Measurements from ENCODE around the gene C11orf52. TPM values are rescaled to one million over a fixed set of nuclear protein-coding genes. Genes with fewer than 3 reads are reported as not detected.

The C11orf52 gene
- total and polyA plus RNA-seq, 2 of the 8 experiments (the other 6 are each of a cell fraction or from before 2014, with no cell fraction given) = 1.7 to 2.7 TPM

DNA sequence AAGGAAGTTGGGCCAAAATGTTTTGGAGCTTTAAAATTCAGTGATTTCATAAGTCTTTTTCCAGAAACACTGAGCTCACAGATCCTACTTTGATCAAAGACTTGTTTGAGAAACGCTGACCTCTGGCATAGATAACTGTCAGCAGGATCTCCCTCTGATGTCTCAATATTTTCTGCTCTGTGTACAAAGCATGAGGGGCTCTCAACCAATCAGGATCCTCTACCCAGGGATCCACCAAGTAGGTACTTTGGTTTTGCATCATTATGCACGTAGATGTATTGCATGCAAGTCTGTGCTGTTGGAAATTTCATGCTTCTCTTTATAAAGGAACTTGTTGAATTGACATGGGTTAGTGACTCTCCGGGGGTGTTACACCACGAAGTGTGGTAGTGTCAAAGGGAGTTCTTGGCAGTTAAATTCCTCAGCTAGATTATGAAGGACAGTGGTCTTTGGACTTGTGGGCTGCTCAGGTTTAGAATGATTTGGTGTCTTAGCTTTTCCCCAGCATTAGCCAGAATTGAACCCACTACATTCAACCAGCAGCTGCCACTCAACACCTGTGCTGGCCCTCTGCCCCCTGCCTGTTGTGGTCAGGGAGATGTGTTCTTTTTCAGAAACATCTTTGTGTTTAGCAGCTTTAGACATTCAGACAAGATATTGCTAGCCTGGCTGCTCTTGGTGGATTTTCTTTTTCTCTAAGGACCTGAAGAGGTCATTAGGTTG lies 16.8 kb downstream of the C11orf52 start:
- H2BK5ac ChIP-seq (ENCODE audit: low read depth, low read length) = no peak overlapping the region
- H4K20me1 ChIP-seq (replicated peaks in 1 of 2; ENCODE audit: control insufficient read depth in 1 of 2, insufficient read depth in 2 of 2, low read length in 2 of 2) = no peaks in the 10 kb centered on the region
- H2AFZ ChIP-seq (ENCODE audit: low read length) = peak overlapping the region; percentile 10; the same call in 1 of the 2 replicates
- H3K9me3 ChIP-seq (ENCODE audit: insufficient read depth in 2 of 2, low read depth in 1 of 2, low read length in 1 of 2) = no peaks in the 10 kb centered on the region
- FAIRE-seq (no peak), DNase-seq (ENCODE audit: low read depth in 1 of 2, low spot score in 2 of 2) (no peak)
- no peak overlapping the region for H3K9ac ChIP-seq (replicated peaks in 1 of 4; ENCODE audit: extremely low read depth in 1 of 4, low read depth in 3 of 4, low read length in 3 of 4)
- peak overlapping the region in 1 of 2 experiments; percentile 95; a peak in 1 of 4 replicates for H3K4me2 ChIP-seq (ENCODE audit: insufficient read depth in 1 of 2, low read depth in 2 of 2, low read length in 2 of 2)
- H2BK20ac ChIP-seq (ENCODE audit: low read length) = no peak overlapping the region
- H3K23me2 ChIP-seq (ENCODE audit: low read depth, low read length) = peaks cover 10% of the 10 kb centered on the region
- H3K4me3 ChIP-seq (ENCODE audit: extremely low read depth in 1 of 4, insufficient read depth in 2 of 4, low read depth in 3 of 4, low read length in 4 of 4) = no peak overlapping the region
- ChIA-PET POLR2A (ENCODE audit: partially characterized antibody) (interaction anchor here (0.6 to 3.1 kb wide), 5 partner anchors 9 to 71 kb away, joined by 3 to 22 read pairs (median 12); no protein-coding TSS in a partner anchor), CTCF (ENCODE audit: partially characterized antibody) (interaction anchor here (0.7 to 25.5 kb wide), 10 partner anchors 10 to 67 kb away, joined by 3 to 565 read pairs (median 4); partner anchors contain the start of gene ALG9)
- peaks cover 0 to 5% of the 10 kb centered on the region in 2 experiments; a peak in 2 of 4 replicates for H3K79me2 ChIP-seq (ENCODE audit: control insufficient read depth in 1 of 2, insufficient read depth in 2 of 2, low read length in 2 of 2)
- no peak overlapping the region for H2AK5ac ChIP-seq (ENCODE audit: low read depth, low read length)
- H3K18ac ChIP-seq (ENCODE audit: extremely low read depth, low read length) = no peak overlapping the region
- H4K91ac ChIP-seq (replicated peaks; ENCODE audit: insufficient read length, low read length) = no peak overlapping the region
- H2BK15ac ChIP-seq (ENCODE audit: low read length) = no peak overlapping the region
- no peak overlapping the region for H3K4ac ChIP-seq (replicated peaks; ENCODE audit: insufficient read length, low read depth, low read length)
- no peak overlapping the region for H2BK12ac ChIP-seq (ENCODE audit: low read depth, low read length)
- no peaks in the 10 kb centered on the region for H3K36me3 ChIP-seq (ENCODE audit: control insufficient read depth in 2 of 4, insufficient read depth in 4 of 4, low read length in 3 of 4)
- no peak overlapping the region for H3K56ac ChIP-seq (replicated peaks; ENCODE audit: insufficient read length, low read depth, low read length)
- no peak overlapping the region for H4K8ac ChIP-seq (ENCODE audit: extremely low read depth, insufficient read depth, low read length)
- no peaks in the 10 kb centered on the region for H3K27me3 ChIP-seq (replicated peaks in 1 of 4; ENCODE audit: control insufficient read depth in 3 of 4, extremely low read depth in 1 of 4, insufficient read depth in 3 of 4, low read length in 3 of 4)
- H3K4me1 ChIP-seq (replicated peaks in 1 of 4; ENCODE audit: control insufficient read depth in 3 of 4, insufficient read depth in 4 of 4, low read length in 3 of 4) = peaks cover 12 to 22% (median 12%) of the 10 kb centered on the region in 4 experiments
- no peak overlapping the region for H3K27ac ChIP-seq (ENCODE audit: low read depth, low read length)
- H2BK120ac ChIP-seq (replicated peaks; ENCODE audit: low read depth, low read length) = no peak overlapping the region
- H3K14ac ChIP-seq (ENCODE audit: insufficient read length) = no peak overlapping the region
- H4K5ac ChIP-seq (ENCODE audit: insufficient read length, low read depth, low read length) = no peak overlapping the region
- no peak overlapping the region for H3K23ac ChIP-seq (ENCODE audit: insufficient read length)
- 82% methylated on average over 4 of the region's 4 CpGs; no CpG with 5 or more reads in 1 of the 2 experiments for WGBS, 2 experiments (ENCODE audit: extremely low coverage in 1 of 2, insufficient coverage in 1 of 2, insufficient read length in 1 of 2, insufficient replicate concordance in 2 of 2, low coverage in 1 of 2, low lambda C conversion rate in 2 of 2, missing lambda C conversion rate in 1 of 2)
- H3K79me1 ChIP-seq (ENCODE audit: low read depth, low read length) = no peaks in the 10 kb centered on the region
- TF ChIP-seq CHD1 (IDR thresholded peaks at IDR 0.05; ENCODE audit: low read depth, low read length) (no peak), TBP (IDR thresholded peaks at IDR 0.05; ENCODE audit: low read depth, low read length) (no peak), CBX5 (IDR thresholded peaks at IDR 0.05; ENCODE audit: low read depth, low read length) (no peak), CREB1 (IDR thresholded peaks at IDR 0.05) (no peak), KDM4A (IDR thresholded peaks at IDR 0.05; ENCODE audit: low read depth, low read length, severe bottlenecking) (no peak), MAFK (IDR thresholded peaks at IDR 0.05; ENCODE audit: low read depth, low read length) (no peak), POLR2A (IDR thresholded peaks at IDR 0.05; ENCODE audit: control extremely low read depth in 1 of 2, low read depth in 2 of 2, low read length in 2 of 2) (no peak), SP2 (IDR thresholded peaks at IDR 0.05; ENCODE audit: low read length) (no peak), RNF2 (IDR thresholded peaks at IDR 0.05; ENCODE audit: borderline replicate concordance, low read depth, low read length, missing control alignments, poor library complexity, severe bottlenecking) (no peak), SIRT6 (IDR thresholded peaks at IDR 0.05; ENCODE audit: low read length) (no peak)
- TF ChIP-seq, protein P1, sequence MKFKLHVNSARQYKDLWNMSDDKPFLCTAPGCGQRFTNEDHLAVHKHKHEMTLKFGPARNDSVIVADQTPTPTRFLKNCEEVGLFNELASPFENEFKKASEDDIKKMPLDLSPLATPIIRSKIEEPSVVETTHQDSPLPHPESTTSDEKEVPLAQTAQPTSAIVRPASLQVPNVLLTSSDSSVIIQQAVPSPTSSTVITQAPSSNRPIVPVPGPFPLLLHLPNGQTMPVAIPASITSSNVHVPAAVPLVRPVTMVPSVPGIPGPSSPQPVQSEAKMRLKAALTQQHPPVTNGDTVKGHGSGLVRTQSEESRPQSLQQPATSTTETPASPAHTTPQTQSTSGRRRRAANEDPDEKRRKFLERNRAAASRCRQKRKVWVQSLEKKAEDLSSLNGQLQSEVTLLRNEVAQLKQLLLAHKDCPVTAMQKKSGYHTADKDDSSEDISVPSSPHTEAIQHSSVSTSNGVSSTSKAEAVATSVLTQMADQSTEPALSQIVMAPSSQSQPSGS (IDR thresholded peaks at IDR 0.05; ENCODE audit: low read length) = no peak
